Heart right ventricle (tissue), 16 donors: ENCODE results near the gene TARP.

Experiments used
- ATAC-seq, 8 donors: fragments of 200-7000 bp; cut with Tn5 transposase; one replicate each; pipeline ENCODE4 v1.9.1; 2020; ENCODE audit warnings: mild to moderate bottlenecking in 8 of 8, moderate library complexity in 8 of 8, moderate number of reproducible peaks in 1 of 8
- DNase-seq, 2 donors: peaks; one replicate each; pipeline ENCODE4 v3.0.0-alpha.2; 2020
- H3K27ac ChIP-seq, 10 donors: fragments of 200-600 bp; sonication (generic) in 2 of 10; one replicate each; pipeline versions ENCODE4 v1.5.0 to v1.8.0; 2020 to 2022; ENCODE audit warnings: mild to moderate bottlenecking in 3 of 10
- H3K27me3 ChIP-seq, 7 donors: fragments of 200-600 bp; one replicate each; pipeline ENCODE4 v1.8.0; 2021 to 2022; ENCODE audit warnings: mild to moderate bottlenecking in 2 of 7
- H3K36me3 ChIP-seq, 9 donors: fragments of 200-600 bp; sonication (generic) in 1 of 9; one replicate each; pipeline versions ENCODE4 v1.5.0 to v1.8.0; 2020 to 2022; ENCODE audit warnings: mild to moderate bottlenecking in 2 of 9
- H3K4me1 ChIP-seq, 9 donors: fragments of 200-600 bp; sonication (generic) in 1 of 9; one replicate each; pipeline versions ENCODE4 v1.5.0 to v1.8.0; 2020 to 2022; ENCODE audit warnings: mild to moderate bottlenecking in 4 of 9
- H3K4me3 ChIP-seq, 10 donors: fragments of 200-600 bp; sonication (generic) in 2 of 10; one replicate each; pipeline versions ENCODE4 v1.5.0 to v1.8.0; 2020 to 2022; ENCODE audit warnings: mild to moderate bottlenecking in 7 of 10, moderate library complexity in 2 of 10
- H3K9me3 ChIP-seq, 11 donors: fragments of 200-600 bp in 10 of 11; sonication (generic) in 2 of 11; one replicate each; pipeline versions ENCODE4 v1.5.0 to v1.8.0; 2013 to 2022; ENCODE audit warnings: mild to moderate bottlenecking in 2 of 11, control low read depth in 1 of 11, moderate library complexity in 1 of 11
- CTCF ChIP-seq, 9 donors: fragments of 200-600 bp; sonication (generic) in 2 of 9; IDR thresholded peaks; one replicate each; pipeline versions ENCODE4 v1.5.0 to v1.8.0; 2021 to 2022; ENCODE audit warnings: antibody characterized with exemption in 9 of 9, mild to moderate bottlenecking in 5 of 9, moderate library complexity in 1 of 9
- WGBS, 2 donors: extraction: QIAGEN DNeasy Blood & Tissue Kit; methylation state at CpG; one replicate each; pipeline ENCODE4 v1.1.7; 2013; ENCODE audit warnings: inconsistent platforms in 1 of 2; 5-methylcytosine and 5-hydroxymethylcytosine counted together
- intact Hi-C, 10 donors: fragments of 100-400 bp; cut with DNase I; formaldehyde crosslinking; loops; one replicate each; pipeline versions ENCODE4 v1.11.1 to v1.14.2; 2022
- donor health status: Arrhythmogenic right ventricular cardiomyopathy.
- donor health status: ischemic (EF 13 %, LVEDD 7.1; RV severe dilation, severe dysfunction).
- donor health status: healthy with polysubstance abuse.
- donor health status: DM: no; HTN: yes; CAD: no.
- donor health status: DM: no; HTN: no; CAD: no.
- donor health status: ischemic (EF 25% LVEDD 6.9; RV normal size, moderate dysfunction).
- donor health status: ischemic (EF 25% LVEDD 5.7; RV mildly dilated, moderate dysfunction).
- donor health status: healthy.
- donor health status: DM: yes; HTN: yes; CAD: no.
- donor health status: Ischemic cardiomyopathy.
- donor health status: ischemic (EF 35%, LVEDD 5.7; RV mildly dilated, moderate dysfunction).
- donor health status: nonischemic (EF 11% LVEDD 7.7; RV severe dilation, severe dysfunction).
- donor health status: DM: yes; HTN: yes; CAD: no.
- donor health status: PGD.
- donor health status: ischemic (EF 29% LVEDD 5.4; RV normal size, mild dysfunction).
- donor health status: nonischemic (EF 23%, LVEDD 6.1; RV moderate dilation, normal function).

TARP gene

GRCh38 chr7:38303866-38304265 is 30.4 kb upstream of the TARP start:
- ATAC-seq (no peak), DNase-seq (no peak)
- Histone ChIP-seq H3K27ac (peak overlapping the region in 1 of 10 donors; percentile 65), H3K4me3 (peak overlapping the region in 1 of 10 donors; percentile 24), H3K4me1 (peaks cover 0 to 12% (median 0%) of the 10 kb centered on the region in 9 donors), H3K9me3 (peaks cover 0 to 4% (median 0%) of the 10 kb centered on the region in 11 donors), H3K36me3 (no peaks in the 10 kb centered on the region), H3K27me3 (peaks cover 0 to 5% (median 0%) of the 10 kb centered on the region in 7 donors)
- 88 to 90% methylated on average over 2 of the region's 2 CpGs for WGBS, 2 donors
- intact Hi-C loops: no loop called here
- TF ChIP-seq CTCF (IDR thresholded peaks at IDR 0.05): no peak

GRCh38 chr7:38300175-38300574 is 26.7 kb upstream of the TARP start:
- no peaks in the 10 kb centered on the region for H3K4me1 ChIP-seq
- no peaks in the 10 kb centered on the region for H3K36me3 ChIP-seq
- DNase-seq: no peak
- H3K4me3 ChIP-seq: peak overlapping the region in 1 of 10 donors; percentile 14
- H3K27ac ChIP-seq: peak overlapping the region in 1 of 10 donors; percentile 34
- no peak for TF ChIP-seq CTCF (IDR thresholded peaks at IDR 0.05)
- intact Hi-C loops: no loop called here
- 36 to 55% methylated on average over 8 of the region's 8 CpGs for WGBS, 2 donors
- ATAC-seq: no peak
- H3K27me3 ChIP-seq: peaks cover 0 to 5% (median 0%) of the 10 kb centered on the region in 7 donors
- no peaks in the 10 kb centered on the region for H3K9me3 ChIP-seq

- no peak for TF ChIP-seq CTCF (IDR thresholded peaks at IDR 0.05)
- no peaks in the 10 kb centered on the region for H3K4me1 ChIP-seq
- no peaks in the 10 kb centered on the region for H3K9me3 ChIP-seq
- no peaks in the 10 kb centered on the region for H3K36me3 ChIP-seq
- intact Hi-C loops: no loop called here
- peak overlapping the region in 1 of 10 donors; percentile 34 for H3K27ac ChIP-seq
- peaks cover 0 to 5% (median 0%) of the 10 kb centered on the region in 7 donors for H3K27me3 ChIP-seq
- H3K4me3 ChIP-seq: peak overlapping the region in 1 of 10 donors; percentile 14
- no peak for ATAC-seq
- DNase-seq: no peak
- 85 to 88% methylated on average over 9 of the region's 9 CpGs for WGBS, 2 donors
These were observed 26.0 kb upstream of the TARP start for GRCh38 chr7:38299275-38299931.

- Histone ChIP-seq H3K4me3 (no peak overlapping the region), H3K9me3 (no peaks in the 10 kb centered on the region), H3K27ac (no peak overlapping the region), H3K4me1 (no peaks in the 10 kb centered on the region), H3K27me3 (peaks cover 0 to 5% (median 0%) of the 10 kb centered on the region in 7 donors), H3K36me3 (no peaks in the 10 kb centered on the region)
- DNase-seq (no peak), ATAC-seq (no peak)
- intact Hi-C loops: no loop called here
- 82 to 85% methylated on average over 5 of the region's 5 CpGs for whole genome bisulfite sequencing, 2 donors
- TF ChIP-seq CTCF (IDR thresholded peaks at IDR 0.05): no peak
These were observed 22.8 kb upstream of the TARP start for GRCh38 chr7:38296059-38296857.
